ENCODE data around the gene NFIA.

Gene NFIA
- 13.2 to 15.5 reads per million in 2 experiments for total RNA-seq

DNA sequence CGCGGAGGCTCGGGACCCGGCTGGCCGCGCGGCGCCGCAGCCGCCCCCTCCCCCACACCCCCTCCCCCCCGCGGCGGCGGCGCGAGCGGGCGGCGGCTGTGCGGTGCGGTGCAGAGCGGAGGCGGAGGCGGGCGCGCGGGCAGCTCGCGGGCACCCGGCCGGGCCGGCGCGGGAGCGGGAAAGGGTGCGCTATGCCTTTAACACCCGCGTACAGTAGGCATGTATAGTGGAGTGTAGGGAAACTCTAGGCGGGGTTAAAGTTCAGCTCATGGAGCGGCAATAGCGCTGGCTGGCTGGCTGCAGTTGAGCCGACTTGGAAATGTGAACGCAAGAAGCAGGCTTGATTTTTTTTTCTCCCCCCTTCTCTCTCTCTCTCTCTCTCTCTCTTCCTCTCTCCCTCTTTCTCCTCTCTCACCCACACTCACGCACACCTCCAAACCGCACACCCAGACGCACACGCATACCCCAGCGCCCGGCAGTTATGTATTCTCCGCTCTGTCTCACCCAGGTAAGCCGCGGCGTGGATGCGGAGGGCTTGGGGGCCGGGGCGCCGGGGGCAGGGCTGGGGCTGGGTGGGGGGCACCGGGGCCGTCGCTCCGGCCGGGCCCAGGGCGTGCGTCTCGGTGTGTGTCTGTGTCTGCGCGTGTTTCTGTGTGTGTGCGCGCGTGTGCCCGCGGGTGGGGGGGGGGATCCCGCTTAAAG, at the start of gene NFIA:
Gene NFIA, plus strand, starts transcription at position 251 of the 702 bp plus-strand sequence.
- DNase-seq (ENCODE audit: low read depth): peak; percentile 12

DNA sequence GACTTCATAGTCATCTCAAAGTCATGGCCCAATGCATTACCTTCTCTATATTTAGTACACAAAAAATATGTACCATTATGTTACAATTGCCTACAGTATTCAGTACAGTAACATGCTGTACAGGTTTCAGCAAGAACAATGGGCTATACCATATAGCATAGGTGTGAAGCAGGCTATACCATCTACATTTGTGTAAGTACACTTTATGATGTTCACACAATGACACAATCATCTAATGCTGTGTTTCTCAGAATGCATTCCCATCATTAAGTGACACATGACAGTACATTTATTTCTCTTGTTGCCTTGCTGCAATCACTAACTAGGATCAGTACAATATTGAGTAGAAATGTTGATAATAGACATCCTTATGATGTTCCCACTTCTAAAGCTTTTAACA, 46.5 kb upstream of the NFIA start:
- no peak for DNase-seq (ENCODE audit: low read depth)

DNA sequence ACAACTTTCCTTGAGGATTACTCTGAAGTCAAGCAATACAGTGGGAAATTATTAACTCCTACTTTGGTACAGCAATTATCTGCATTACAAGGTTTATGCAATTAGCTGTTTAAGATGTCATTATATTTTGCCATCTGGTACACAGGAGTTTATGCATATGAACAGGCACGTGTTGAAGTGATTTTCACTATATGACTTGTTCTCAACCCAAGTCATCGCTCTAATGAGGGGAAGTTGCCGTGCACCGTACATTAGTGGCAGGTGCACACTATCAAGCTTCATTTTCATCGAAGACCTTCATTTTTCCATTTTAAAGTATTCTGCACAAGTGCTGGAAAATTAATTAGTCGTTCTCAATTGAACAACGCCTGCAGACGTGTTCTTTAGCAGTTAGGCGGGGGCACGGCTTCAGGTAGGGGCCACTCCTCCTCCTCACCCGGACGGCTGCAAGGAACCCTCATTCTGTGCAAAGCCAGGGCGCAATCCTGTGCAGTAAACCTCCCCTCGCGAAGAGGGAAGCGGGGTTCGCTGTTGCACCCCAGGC, 39.8 kb upstream of the NFIA start:
- no peak for DNase-seq (ENCODE audit: low read depth)

DNA sequence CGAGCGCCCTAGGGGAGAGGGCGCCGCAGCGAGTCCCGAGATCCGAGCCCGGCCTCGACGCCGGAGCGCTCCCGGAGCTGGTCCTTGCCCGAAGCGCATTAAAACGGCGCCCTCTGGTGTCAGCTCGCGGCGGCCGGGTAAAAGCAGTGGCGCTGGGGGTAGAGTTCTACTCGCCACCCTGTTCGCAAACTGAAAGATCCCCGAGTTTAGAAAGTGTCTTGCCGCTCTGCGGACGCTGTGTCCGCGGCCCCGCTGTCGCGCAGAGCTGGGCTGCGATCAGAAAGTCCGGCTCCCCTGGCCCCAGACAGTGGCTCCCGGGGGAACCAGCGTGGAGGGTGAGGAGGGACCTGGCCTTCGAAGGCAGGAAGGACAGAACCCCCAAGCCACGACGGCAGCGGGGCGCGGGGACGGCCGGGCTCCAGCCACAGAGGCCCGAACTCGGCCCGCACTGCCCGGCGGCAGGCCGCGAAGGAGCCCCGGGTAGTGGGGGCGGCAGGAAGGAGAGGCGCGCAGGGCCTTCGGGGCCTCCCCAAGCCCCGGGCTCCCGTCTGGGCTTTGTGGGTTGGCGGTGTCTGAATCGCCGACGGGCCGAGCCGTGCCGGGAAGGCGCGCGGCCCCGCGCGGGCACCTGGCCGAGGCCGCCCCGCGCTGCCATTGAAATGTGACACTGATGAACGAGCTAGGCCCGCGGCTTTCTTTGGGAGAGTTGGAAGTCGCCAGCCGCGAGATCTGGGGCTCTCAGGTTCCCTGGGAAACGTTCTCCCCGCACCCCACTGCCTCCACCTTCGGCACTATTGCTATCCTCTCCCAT, 39.1 kb upstream of the NFIA start:
- peak; percentile 71 for DNase-seq (ENCODE audit: low read depth)

DNA sequence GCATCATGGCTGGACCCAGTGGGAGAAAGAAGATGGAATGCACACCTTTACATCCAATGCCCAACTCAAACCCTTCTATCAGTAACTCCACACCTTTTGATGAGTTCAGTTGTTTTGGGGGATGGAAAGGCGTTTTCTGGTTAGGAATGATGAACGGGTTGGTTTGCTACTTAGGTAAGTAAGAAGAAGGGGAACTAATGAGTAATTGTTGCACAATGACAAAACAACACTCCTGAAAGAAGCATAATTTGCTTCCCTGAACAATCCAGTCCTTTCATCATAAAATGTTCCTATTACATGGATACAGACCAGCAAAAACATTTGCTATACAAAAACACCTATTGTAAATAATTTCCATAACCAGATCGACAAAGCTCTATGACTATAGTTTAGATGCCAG, 35.9 kb upstream of the NFIA start:
- no peak for DNase-seq (ENCODE audit: low read depth)

GRCh38 chr1:61047061-61047460, 35.3 kb upstream of the NFIA start:
- DNase-seq (ENCODE audit: low read depth): no peak

DNA sequence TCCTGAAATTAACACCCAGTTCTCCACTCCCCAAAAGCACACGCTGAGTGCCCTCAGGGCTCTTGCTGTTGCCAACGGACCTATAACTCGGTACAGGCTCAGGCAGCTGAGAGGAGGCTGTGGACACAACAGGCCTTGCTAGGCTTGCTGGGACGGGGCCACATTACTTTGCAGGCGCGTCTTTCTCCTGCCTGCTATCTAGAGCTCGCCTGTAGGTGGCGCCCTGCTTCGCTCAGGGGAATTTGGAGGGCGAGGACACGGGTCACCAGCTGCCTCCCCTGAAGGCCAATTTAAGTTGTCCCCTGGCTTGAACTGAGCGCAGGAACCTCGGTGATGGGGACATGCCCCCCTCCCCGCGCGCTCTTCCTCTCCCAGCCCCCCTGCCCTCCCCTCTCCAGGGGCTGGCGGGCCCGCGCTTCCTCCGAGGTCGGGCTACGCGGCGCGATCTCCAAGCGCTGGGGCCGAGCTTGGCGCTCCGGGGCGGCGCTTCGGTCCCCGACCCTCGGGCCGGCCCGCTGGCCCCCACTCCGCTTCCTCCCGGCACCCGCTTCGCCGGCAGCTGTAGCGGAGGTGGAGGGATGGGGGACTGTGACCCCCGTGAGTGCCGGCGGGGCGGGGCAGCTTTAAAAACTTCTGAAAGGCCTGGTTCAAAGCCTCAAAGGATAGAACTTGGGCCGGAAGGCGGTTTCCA, 32.4 kb upstream of the NFIA start:
- peak; percentile 79 for DNase-seq (ENCODE audit: low read depth)

DNA sequence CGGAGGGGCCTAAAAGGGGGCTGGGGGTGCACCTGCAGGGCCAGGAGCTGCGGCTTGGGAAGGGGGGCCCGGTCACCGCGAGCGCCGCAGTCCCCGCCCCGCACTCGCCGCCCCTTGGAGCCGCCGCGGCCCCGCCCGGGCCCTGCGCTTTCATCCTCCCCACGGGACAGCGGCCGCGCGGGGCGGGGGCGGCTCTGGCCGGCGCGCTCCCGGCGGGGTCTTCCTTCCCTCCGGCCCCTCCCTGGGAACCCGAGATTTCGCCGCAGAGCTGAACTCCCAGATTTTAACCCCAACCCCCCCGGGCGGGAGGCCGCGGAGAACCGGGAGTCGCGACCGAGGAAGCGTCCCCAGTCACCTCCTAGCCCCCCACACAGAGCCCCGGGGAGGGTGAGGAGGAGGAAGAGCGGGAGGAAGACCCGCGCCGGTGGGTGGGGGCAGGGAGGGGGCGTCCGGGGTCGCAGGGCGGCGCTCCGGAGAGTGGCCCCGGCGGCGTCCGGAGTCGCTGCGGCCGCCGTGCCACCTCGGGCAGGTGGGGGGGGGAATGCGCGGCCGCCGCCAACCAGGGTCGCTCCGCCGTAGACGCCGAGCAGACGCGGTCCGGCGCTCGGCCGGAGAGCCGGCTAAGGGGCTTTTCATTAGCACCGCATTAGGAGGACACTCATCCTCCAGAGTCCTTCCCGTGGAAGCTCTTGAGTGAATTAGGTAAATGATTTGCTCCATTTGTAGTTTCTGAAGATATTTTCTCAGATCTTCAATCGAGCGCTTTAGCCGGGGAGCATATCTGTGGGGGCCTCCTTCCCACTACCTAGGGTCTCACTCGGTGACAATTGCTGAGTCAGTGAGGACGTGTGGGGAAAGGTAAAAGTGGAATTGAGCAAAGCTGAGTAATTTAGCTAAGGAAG, 31.6 kb upstream of the NFIA start:
- no peak for DNase-seq (ENCODE audit: low read depth)

DNA sequence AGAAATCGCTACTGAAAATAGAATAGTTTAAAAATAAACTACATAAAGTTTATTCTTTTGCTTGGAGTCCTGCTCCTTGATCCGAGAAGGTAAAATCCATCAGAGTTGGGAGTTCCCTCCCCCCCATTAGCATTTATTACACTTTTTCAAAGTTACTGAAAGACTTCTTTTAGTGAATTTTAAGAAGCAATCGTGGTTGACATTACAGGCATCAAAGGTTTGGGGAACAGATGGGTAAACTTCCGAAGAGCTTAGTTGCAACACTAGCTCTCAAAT, 31.0 kb upstream of the NFIA start:
- DNase-seq (ENCODE audit: low read depth): no peak

DNA sequence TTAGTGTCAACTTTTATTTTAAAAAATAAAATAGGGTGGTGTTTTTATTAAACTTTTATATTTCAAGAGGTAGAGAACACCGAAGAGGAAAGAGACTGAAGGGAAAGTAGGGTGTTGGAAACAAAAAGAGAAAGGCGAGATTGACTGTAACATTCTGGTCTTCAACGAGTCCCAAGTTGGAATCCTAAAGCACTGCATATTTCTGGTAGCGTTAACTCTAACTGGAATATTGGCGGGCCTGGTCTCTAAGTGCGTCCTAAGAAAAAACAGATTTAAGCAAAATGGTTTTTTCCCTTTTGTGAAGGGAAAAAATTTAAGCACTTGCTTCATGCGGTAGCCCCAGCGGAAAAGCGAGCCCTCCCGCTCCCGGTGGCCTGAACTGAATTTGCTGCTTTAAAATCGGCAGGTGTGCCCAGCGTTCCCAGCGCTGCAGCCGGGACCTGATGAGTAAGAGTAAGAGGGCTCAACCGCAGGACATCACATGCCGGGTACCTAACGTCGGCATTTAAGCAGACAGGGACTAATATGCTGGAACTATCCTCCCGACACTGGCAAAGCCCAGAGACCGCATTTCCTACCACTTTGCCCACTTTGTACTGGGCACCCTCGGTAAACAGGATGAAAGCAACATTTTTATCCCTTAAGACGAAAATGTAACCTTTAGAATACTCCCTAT, 30.5 kb upstream of the NFIA start:
- no peak for DNase-seq (ENCODE audit: low read depth)

DNA sequence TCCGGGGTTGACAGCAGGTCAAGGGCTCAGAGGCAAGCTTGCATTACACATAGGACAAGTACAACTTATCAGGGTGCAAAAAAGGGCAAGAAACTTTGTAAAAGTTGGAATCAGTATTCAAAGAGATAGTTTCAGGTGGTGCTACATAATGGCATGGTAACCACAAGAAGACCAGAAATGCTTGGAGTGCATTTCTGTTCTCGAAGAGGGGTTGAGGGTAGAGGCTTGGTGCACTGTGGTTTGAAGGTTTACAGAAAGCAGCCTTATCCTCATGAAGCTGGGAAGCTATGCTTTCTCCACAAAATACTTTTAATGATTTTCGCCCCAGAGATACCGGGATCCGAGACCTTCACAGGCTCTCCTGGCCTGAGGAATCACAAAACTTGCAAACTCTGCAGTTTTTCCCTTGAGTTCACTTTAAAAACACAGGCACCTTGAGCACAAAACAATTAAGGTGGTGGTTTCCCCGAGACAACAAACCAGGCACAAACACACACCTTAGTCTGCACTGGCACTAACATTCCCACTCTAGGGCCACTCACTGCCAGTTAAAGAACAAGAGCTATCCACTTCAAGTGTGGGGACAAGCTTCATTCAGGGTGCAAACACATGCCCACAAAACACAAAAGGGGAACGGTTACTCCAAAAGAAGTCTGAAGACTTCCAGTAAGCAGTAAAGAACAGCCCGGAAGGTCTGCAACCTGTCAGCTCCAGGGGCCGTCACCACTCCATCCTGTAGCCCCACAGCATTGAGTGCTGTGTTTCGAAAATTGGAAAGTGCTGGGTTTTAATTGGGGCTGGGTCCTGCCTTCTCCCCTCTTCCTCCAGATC, 29.8 kb upstream of the NFIA start:
- DNase-seq (ENCODE audit: low read depth): no peak

DNA sequence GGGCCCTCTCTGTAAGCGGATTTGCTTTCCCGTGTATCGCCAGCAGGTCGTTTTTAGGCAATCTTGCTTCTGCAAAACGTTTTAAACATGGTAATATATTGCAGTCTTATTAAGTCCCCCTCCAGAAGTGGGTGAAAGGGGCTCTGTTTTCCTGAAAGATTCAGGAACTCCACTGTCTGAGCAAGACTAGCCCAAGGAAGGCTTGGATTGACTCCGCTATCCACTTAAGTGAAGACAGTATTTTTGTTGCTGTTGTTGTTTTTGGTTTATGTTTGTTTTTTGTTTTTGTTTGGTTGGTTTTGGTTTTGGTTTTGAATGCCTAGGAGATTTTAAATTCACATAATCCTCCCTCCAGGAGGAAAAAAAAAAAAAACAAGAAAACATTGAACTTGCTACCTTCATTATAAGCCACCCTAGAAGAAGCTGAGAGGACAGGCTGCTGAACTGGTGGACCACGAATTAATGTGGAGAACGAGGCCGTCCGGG, 29.1 kb upstream of the NFIA start:
- DNase-seq (ENCODE audit: low read depth): no peak

DNA sequence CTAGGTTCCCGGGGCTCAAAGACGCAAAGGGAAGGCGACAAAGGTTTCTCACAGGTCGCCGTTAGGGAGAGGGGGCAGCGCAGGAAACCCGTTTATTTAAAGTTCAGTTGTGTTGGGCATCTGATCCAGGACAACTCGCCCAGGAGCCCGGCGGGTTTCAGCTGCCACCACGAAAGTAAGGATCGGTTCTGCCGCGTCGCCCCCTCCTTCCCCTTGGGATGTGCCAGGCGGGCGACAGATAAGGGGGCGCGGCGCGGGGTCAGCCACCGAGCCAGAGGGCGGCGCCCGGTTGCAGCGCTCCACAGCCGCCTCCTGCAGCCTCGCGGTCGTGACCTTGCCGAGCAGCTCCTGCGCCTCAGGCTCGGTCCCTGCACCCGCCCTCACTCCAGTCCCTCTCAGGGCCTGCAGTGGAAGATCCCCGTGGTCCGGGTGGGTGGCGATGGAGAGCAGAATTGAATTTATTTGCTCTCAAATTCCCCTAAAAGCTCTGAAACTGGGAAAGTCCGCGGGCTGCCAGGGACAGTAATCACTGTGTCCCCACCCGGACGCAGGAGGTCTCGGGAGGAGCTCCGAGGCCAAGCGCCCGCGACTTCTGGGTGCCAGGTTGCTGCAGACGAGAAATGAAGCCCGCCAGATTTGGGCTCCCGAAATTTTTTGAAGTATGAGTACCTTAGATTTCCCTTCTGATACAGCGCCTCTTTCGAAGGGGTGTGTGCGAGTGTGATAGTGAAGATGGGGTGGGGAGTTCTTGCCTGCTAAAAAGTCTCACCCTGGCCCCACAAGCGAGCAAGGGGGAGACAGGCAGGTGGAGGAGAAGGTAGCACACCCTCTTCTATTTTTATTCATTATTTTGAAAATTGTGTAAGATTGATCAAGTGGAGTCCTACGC, 28.4 kb upstream of the NFIA start:
- no peak for DNase-seq (ENCODE audit: low read depth)

DNA sequence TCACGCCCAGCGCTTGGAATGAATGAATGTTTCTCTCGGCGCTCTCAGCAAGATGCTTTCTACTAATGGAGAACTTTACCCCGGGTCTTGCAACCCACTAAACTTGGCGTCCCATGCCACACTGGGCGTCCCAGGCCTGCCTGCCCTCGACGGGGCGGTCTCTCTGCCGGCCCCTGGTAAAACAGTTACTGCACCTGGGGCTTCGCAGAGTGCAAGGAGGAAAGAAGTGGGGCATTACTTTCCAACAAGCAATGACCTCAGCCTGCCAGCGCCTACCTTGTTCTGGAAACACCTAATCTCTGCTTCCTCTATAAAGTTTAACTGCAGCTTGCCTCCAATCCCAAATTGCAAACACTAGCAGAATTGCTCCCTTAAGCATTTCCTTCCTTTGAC, 27.8 kb upstream of the NFIA start:
- no peak for DNase-seq (ENCODE audit: low read depth)

DNA sequence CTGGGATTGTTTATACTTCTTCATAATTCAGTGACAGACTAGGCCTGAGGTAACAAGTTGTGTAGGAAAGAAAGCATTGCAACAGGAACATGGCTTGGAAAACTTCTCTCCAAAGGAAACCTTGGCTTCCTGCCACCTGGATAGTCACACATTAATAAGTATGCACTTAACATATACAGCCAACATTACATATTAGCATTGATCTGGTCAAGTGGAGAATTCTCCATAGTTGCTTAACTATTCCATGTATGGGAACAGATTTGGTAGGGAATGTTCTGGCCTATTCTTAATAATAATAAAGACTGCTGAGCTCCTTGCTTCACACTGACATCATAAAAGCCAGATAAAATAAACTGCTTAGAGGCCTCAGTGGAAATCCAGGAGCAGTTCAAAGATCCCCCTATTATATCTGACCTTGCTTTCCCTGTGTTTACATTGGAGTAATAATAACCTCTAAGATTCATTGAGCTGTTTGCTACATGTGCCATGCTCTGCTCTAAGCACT, 27.2 kb upstream of the NFIA start:
- no peak for DNase-seq (ENCODE audit: low read depth)

- DNase-seq (ENCODE audit: low read depth): no peak
Observed at GRCh38 chr1:61056196-61056572, 26.2 kb upstream of the NFIA start.

DNA sequence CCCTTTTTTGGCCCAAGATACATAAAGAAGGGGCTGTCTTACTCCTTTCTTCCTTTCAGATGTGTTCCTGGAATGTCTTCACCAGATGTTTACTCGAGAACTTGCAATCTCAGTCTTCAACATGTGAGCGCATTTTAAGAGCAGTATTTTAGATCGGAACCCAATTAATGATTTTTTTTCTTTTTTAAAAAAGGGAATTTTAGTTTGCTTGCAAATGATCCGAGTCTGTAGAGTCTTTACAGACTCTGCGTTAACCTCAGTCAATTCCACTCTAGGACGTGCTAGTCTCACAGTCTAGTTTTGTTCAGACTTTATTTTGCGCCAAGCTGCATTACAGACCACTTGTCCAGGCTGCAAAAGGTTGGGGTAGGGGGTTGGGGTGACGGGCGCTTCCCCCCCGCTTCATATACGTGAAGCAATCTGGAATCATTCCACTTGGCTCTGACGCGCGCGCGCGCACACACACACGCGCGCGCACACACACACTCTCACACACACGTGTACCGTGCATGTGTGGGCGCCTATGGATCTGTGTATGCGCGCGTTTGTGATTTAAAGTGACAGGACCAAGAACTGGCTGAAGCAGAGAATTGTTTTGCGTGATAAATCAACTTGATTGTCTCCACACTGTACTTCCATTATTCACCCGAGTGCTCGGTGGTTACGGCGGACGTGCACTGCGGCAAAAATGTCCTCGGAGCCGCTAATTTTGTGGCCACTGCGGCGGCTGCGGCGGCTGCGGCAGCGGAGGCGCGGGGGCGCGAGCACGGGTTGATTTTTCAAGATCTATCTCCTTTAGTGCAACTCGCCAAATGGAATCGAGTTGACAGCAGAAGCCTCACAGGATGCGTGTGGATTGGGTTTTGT, 25.6 kb upstream of the NFIA start:
- DNase-seq (ENCODE audit: low read depth): no peak

Data from T follicular helper cell (primary cell).